ENCODE data around the gene GABPA.

DNA sequence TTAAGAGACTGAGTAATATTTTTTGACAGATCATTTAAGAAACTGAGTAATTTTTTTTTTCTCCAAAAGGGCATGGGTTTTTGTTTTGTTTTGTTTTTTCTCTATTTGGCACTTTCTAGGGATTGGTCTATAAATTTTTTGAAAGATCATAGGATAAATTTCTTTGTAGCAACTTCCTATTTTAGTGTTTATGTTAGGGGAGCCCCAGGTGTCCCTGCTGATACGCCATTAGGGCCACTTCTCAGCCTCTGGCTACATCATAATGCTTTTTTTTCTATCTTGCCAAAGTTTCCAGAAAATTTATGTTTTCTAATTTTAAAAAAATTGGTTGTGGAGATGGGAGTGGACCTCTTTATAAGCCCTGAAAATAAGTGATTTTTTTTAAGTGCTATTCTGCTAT, 2.6 kb downstream of the GABPA start:
- TF ChIP-seq, protein P1, sequence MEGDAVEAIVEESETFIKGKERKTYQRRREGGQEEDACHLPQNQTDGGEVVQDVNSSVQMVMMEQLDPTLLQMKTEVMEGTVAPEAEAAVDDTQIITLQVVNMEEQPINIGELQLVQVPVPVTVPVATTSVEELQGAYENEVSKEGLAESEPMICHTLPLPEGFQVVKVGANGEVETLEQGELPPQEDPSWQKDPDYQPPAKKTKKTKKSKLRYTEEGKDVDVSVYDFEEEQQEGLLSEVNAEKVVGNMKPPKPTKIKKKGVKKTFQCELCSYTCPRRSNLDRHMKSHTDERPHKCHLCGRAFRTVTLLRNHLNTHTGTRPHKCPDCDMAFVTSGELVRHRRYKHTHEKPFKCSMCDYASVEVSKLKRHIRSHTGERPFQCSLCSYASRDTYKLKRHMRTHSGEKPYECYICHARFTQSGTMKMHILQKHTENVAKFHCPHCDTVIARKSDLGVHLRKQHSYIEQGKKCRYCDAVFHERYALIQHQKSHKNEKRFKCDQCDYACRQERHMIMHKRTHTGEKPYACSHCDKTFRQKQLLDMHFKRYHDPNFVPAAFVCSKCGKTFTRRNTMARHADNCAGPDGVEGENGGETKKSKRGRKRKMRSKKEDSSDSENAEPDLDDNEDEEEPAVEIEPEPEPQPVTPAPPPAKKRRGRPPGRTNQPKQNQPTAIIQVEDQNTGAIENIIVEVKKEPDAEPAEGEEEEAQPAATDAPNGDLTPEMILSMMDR (IDR thresholded peaks at IDR 0.05): no peak
- no peak for TF ChIP-seq POLR2AphosphoS5 (IDR thresholded peaks at IDR 0.05)
